Astrocyte of the cerebellum (primary cell): ENCODE measurements around the gene TRAF7.
A peak's percentile ranks its signal among the peaks of the same experiment; 100 is the strongest.
"Not testable (repeated sequence)": the region's sequence is repeated elsewhere in the genome, so short reads cannot be mapped to it uniquely, and the experiment has no call there.

Experiments used
- DNase-seq: peaks from one replicate; pipeline ENCODE4 v3.0.0-alpha.2; 2011; ENCODE audit warnings: low read depth
- H3K4me3 ChIP-seq: 2 replicates; pipeline ENCODE4 v1.5.1; 2011; ENCODE audit warnings: mild to moderate bottlenecking, low read depth, low read length, moderate library complexity
- in situ Hi-C: cut with HindIII; loops from 2 replicates; pipeline ENCODE4 v1.10.0; 2017; ENCODE audit warnings: low sequenced_read_pairs
- TF ChIP-seq, protein P1 (sequence below): IDR thresholded peaks from 2 replicates; pipeline ENCODE4 v1.5.1; 2012; ENCODE audit warnings: low read length, low read depth, moderate library complexity, mild to moderate bottlenecking; ENCODE audit errors: missing control alignments

Gene TRAF7

DNA sequence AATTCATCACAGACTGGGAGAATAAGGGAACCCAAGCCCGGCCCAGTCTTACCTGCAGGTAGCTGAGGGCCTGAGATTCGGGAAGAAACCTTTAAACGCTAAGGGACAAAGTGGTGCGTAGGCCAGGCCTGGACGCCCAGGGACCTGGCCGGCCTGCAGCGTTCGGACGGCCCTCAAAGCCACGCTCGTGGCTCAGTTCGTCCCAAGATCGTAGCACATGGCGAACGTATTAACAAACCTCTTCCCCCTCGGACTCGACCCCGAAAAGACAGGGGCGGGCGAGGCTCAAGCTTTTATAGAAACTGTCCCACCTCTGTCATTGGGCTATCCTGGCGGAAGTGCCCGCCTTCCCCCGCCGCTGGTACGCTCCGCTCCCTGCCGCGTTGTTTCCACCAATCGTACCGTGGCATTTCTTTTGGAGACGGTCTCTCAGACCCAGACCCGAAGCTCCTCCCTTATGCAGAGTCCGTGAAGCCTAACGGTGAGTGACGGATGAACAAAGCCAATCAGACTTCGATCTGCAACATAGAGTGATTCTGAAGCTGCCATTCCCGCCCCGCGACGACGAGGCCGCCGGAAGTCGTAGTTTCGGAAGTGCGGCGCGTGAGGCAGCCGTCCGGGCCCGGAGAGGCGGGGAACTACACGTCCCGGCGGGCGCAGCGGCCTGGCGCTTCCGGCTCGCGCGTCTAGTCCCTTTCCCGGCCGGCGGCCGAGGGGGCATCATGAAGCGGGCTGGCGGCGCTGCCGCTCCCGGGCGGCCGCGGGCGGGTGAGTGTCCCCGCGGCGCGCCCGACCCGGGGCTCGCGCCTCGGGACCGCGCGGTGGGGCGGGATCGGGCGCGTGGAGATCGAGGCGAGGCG lies at the start of gene TRAF7:
TSS of gene TRAF7 (plus strand) at position 692 of the 860 bp plus-strand sequence. CDS start 8,139 bp downstream, outside the sequence.
- in situ Hi-C loops, result no loop called here
- peak; percentile 100 for DNase-seq
- TF ChIP-seq, protein P1, sequence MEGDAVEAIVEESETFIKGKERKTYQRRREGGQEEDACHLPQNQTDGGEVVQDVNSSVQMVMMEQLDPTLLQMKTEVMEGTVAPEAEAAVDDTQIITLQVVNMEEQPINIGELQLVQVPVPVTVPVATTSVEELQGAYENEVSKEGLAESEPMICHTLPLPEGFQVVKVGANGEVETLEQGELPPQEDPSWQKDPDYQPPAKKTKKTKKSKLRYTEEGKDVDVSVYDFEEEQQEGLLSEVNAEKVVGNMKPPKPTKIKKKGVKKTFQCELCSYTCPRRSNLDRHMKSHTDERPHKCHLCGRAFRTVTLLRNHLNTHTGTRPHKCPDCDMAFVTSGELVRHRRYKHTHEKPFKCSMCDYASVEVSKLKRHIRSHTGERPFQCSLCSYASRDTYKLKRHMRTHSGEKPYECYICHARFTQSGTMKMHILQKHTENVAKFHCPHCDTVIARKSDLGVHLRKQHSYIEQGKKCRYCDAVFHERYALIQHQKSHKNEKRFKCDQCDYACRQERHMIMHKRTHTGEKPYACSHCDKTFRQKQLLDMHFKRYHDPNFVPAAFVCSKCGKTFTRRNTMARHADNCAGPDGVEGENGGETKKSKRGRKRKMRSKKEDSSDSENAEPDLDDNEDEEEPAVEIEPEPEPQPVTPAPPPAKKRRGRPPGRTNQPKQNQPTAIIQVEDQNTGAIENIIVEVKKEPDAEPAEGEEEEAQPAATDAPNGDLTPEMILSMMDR, result no peak
- peak within 1 kb of the TSS; percentile 97 for H3K4me3 ChIP-seq

DNA sequence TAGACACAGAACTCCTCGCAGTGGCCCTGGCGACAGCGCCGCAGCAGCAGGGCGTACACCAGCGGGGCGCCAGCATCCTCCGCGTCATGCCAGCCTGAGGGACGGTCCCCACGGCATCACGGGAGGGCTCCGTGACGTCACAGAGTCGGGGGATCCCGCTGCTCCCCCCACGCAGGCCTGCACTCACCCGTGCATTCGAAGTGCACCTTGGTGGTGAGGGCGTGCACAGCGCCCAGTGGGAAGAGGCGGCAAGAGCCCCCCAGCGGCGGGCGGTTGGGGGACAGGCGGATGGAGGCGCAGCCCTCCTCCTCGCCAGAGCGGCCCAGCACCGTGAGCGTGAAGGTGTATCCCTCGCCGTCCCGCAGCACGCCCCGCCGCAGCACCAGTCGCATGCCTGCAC lies 49.4 kb upstream of the TRAF7 start:
- in situ Hi-C loops, DNase-seq: not testable (repeated sequence)

DNA sequence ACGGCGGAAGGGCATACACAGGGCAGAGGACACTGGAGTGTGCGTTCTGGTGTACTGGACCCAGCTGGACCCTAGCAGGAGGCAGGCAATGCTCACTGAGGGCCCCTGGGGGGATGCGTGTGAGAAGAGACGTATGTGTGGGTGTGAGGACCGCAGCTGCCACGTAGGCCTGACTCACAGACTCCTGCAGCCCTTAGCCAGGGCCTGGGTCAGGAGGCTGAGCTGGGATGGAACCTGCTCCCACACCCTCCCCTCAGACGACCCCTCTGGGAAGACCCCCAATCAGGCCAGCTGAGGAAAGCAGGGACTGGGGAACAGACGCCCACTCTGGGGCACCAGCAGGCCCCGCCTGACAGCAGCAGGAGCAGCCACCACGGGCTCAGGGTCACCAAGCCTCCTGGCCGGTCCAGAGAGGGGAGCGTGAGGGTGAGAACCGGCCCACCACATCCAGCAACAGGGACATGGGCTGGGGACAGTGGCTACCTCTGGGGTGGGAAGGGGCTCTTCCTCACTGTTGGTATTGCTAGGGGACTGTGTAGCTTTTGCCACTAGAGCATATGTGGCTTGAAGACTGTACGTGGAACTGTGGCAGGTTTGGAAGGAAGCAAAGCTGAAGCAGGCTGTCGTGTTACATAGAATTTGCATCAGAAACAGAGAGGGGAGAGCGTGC lies 48.3 kb upstream of the TRAF7 start:
- in situ Hi-C loops, DNase-seq, H3K4me3 ChIP-seq: not testable (repeated sequence)

More for the DNA sequence above, 49.4 kb upstream of the TRAF7 start:
- not testable (repeated sequence) for H3K4me3 ChIP-seq

DNA sequence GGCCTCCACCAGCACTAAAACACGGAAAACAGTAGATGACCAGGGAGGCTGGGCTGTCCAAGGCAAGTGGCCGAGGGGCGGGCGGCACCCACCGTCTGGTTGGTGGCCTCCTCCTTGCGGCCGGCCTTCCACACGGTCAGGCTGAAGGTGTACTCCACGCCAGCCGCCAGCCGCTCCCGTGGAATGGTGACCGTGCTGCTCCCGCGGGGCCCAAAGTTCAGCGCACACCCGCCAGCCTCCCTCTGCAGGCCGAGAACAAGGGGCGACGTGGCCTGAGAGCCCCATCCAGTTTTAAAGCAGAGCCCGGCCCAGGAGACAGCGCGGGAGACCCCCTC lies 47.8 kb upstream of the TRAF7 start:
- DNase-seq, in situ Hi-C loops, H3K4me3 ChIP-seq: not testable (repeated sequence)

DNA sequence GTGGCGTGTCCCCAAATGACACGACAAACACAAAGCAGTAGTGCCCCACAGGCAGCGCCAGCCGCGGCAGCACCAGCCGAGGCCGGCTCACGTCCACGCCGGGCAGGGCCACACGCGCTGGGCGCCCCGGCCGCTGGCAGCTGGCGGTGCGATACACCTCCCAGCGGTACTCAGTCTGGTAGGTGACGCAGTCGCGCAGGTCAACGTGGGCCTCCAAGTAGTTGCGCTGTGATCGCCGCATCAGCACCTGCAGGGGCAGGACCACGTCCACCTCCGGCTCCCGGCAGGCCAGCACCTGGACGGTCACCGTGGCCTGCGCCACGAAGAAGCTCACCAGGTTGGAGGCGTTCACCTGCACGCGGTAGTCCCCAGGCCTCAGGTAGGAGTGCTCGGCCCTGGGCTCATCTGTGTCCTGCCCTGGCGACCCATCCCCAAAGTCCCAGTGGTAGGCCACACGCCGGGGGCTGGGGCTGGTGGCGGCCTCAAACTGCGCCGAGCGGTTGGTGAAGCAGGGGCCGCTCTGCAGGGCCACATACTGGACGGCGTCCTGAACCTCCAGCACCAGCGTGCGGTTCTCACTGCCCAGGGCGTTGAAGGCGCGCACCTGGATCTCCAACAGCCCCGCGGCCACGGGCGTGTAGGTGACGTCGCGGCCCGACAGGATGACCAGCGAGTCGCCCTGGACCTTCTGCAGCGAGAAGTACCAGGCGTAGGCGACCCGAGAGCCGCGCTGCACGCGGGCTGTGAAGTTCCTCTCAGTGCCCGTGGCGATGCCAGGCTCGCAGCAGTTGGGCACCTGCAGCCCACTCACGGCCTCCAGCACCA lies 46.9 kb upstream of the TRAF7 start:
- DNase-seq, H3K4me3 ChIP-seq, in situ Hi-C loops: not testable (repeated sequence)

DNA sequence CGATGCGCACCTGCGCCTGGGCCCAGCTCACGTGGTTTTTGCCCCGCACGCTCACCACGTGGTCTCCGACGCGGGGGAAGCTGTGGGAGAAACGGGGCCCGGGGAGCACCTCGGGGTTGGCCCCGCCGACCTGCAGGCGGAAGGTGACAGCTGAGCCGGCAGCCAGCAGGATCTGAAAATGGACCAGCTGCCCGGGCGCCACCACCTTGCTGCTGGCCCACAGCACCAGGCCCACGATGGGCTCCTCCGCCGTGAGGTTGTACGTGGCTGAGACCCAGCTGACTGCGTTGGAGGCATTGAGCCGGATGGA lies 46.4 kb upstream of the TRAF7 start:
- H3K4me3 ChIP-seq, DNase-seq, in situ Hi-C loops: not testable (repeated sequence)

DNA sequence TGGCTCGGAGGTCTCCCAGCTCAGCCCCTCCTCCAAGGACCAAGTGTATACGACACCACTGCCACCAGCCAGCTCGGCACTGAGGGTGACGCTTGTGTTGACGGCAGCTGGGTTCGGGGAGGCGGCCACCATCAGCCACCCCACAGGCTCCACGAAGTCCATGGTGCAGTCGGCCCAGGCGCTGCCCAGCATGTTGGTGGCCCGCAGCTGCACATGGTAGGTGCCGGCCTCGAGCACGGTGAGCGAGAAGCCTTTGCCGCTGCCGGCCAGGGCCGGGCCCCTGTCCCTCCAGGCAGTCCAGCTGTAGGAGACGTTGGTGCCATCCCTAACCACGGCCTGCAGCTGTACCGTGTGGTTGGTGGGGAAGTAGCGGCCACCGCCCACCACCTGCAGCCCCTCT lies 45.7 kb upstream of the TRAF7 start:
- in situ Hi-C loops, DNase-seq, H3K4me3 ChIP-seq: not testable (repeated sequence)

DNA sequence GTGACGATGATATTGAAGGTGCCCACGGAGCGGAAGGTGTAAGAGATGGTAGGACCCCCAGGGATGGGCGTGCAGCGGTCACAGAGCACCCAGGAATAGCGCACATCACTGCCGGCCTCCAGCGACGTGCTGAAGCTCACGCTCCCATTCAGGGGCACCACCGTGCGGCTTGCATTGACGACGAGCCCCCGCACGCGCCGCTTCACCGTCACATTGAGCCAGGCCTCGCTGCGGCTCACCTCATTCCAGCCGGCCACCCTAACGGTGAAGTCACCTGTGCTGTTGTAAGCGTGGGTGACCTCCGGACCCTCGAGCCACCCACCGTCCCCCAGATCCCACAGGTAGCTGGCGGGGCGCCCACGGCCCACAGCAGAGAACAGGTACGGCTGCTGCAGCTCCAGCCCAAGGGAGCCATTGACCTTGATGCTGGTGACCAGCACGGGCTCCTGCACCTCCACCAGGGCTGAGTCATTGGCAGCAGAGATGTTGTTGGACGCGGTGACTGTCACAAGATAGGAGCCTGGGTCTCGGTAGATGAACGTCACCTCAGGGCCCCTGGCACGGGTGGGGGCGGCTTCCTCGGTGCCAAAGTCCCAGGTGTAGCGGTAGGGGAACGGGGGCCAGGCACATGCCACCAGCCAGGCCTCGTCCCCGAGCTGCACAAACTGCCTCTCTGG lies 45.1 kb upstream of the TRAF7 start:
- in situ Hi-C loops, H3K4me3 ChIP-seq, DNase-seq: not testable (repeated sequence)

DNA sequence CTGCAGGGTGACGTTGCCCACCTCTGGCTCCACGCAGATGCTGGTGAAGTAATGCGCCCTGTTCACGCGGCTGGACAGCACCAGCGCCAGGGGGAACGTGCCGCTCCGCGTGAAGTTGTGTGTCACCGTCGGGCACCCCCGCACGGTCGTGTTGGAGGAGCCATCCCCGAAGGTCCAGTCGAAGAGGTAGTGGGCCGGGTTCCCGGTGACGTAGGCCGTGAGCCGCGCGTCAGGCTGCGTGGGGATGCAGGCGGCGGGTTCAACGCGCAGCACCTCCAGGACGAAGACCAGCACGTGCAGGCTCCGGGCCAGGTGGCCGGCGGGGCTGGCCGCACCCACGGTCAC lies 44.6 kb upstream of the TRAF7 start:
- in situ Hi-C loops, H3K4me3 ChIP-seq, DNase-seq: not testable (repeated sequence)

DNA sequence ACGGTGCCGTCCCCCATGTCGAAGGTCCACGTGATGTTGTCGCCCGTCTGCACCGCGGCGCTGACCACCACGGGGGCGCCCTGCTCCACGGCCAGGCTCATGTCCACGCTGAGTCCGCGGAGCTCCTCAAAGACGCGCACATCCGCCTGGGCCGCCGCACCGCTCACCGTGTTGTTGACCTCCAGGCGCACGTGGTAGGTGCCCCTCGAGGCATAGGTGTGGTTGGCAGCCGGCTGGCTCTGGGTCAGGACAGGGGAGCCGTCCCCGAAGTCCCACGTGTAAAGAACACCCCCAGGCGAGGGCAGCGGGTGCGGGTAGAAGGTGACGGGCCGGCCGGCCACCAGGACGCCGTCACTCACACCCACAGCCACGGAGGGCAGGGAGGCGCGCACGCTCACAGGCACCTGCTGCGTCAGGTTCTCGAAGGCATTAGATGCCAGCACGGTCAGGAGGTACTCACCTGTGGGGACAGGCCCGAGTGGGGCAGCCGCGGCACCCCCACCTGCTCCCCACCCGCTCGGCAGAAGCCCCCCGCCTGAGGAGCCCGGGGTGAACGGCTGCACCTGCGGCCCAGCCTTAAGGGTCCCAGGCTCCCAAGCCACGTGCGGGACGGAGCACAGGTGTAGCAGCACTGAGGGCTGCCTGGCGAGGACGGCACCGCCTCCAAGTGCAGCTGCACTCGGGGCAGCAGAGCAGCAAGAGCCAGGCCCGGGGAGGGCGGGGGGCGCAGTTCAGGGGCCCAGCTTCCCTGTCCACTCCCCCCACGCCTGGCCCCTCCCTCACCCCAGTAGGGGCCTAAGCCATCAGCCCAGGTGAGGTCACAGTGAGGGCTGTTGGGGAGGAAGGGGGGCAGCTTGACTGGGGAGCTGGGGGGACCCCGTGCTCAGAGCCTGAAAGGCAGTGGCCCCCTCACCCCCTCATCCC lies 43.9 kb upstream of the TRAF7 start:
- DNase-seq, H3K4me3 ChIP-seq, in situ Hi-C loops: not testable (repeated sequence)

DNA sequence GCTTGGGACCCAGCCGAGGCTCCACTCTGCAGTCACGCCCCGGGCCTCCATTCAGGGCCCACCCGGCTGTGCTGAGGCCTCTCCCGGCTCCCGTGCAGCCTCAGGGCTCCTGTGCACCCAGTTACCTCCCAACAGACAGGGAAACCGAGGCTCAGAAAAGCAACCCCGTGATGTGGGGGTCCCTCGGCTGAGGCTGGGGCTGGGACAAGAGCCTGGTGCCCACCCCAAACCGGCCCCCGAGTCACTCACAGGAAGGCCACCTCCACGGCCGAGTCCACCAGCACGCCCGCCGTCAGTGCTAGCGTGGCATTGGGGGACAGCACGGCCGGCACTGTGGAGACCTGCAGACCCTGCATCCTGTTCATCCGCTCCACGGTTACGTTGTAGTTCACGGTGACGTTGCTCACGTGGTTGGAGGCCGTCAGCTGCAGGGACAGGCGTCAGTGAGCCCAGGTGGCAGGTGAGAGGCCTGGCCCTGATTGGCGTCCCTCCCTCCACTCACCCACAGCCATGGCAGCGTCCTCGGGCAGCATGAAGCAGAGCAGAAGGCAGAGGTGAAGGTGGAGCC lies 43.0 kb upstream of the TRAF7 start:
- in situ Hi-C loops, DNase-seq, H3K4me3 ChIP-seq: not testable (repeated sequence)

DNA sequence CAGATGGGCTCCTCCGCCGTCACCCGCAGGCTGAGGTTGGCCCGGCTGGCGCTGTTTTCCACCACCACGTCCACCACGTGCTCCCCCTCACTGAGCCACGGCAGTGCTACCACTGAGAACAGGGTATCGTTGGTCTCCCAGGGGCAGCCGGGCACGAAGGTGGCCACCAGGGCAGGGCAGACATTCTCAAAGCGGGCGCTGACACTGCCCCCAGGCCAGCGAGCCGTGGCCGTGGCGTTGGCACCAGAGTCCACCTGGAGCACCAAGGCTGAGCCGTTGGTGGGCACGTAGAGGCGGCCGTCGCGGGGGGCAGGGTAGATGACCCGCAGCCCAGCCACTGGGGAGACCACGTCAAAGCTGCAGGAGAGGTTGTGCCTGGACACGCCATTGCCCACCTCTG lies 41.4 kb upstream of the TRAF7 start:
- in situ Hi-C loops, DNase-seq, H3K4me3 ChIP-seq: not testable (repeated sequence)

DNA sequence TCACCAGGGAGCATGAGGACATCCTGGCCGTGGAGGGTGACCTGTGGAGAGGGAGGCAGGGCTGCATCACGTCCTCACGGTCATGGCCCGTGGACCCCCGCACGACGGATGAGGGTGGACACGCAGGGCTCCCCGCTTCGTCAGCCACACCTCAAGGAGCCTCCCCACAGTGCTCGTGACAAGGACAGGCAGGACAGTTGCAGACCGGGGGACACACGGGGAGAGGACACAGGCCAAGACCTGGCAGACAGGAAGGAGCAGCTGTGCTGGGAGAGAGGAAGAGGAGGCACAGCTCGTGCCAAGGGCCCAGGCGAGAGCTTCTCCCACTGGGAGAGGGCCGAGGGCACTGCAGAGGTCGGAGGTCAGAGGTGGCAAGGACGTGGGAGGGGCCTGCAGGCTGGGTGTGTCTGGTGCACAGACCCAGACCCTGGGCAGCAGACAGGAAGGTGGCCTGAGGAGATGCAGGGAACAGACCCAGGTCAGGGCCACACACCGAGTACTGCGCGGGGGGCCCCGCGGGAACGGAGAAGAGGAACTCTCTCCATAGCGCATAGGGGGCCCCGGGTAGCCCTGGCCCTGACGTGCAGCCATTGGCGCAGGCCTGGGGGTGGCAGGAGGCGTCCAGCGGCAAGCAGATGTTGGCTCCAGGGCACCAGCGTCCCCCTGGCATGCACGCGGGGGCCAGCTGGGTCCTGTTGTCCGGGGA lies 40.5 kb upstream of the TRAF7 start:
- DNase-seq, H3K4me3 ChIP-seq, in situ Hi-C loops: not testable (repeated sequence)
